ENCODE results near the gene CCNDBP1.

Gene CCNDBP1

DNA sequence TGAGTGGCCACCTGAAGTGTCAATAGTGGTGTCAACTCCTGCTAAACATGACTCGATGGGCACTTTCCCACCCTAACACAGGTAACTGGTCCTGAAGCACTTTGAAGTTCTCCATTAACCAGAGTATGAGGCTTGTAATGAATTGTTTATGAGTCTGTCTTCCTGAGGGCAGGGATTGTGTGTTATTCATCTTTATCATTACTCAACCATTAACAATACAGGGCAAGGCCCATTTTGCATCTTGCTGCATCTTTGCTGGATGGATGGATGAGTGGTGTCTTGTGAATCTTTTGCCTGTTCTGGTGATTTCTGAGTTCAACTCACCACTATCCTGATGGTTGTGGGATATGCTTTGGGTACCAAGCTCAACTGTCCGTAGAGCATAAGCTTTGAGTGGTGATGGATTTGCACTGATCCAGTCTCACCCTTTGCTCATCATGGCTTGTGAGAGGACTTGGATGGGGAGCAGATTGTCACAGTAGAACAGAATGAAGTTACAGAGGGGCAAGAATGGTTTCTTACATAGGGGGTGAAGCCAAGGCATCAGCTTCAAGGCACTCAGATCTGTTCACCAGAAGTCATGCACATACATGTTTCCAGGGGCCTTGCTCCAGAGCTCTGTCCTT is 57.9 kb downstream of the CCNDBP1 start:
- no peak for DNase-seq (ENCODE audit: low read depth in 1 of 2, low spot score in 1 of 2)

DNA sequence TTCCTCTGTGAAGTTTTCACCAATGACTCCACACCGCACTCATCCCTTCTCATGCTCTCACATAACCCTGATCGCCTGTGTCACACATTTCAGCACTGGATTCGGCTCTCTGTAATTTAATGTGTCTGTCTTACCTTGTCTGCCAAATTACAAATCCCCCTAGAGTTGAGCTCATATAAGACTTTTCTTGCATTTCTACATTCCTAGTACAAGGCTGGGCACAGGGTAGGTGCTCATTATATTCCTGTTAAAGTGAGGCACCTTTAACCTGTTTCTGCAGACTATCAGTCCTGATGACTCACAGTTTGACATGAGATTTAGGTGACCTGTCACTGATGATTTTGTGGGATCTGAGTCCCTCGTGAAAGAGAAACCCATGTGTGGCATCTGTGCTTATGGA is 58.9 kb downstream of the CCNDBP1 start:
- no peak for DNase-seq (ENCODE audit: low read depth in 1 of 2, low spot score in 1 of 2)

DNA sequence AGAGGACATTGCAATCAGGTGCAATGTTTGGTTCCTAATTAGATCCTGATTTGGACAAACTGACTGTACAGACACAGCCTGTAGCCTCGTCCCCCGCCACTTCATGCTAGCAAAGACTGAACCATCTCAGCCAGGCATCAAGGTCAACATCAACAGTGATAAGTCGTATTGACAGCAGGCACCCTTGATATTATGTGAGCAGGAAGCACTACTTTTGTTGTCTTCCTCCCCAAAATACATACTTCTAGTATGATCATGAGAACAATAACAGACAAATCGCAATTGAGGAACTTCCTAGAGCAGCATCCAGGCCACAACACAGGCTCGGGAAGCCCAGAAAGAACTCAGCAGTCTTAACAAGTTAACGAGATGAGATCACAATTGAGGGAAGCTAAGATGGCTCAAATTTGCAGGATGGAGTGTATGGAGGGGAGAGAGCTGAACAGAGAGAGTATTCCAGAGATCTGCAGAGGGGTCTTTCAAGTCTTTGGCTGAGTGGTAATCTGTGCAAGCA is 61.1 kb downstream of the CCNDBP1 start:
- DNase-seq (ENCODE audit: low read depth in 1 of 2, low spot score in 1 of 2) = no peak

Data from stimulated activated CD4-positive, alpha-beta T cell treated with anti-CD3 and anti-CD28 coated beads, Interleukin-15, amount 100 ng/mL, for 1 hour (primary cell).